GM21423 (cell line): ENCODE data around the gene OAS3.

Source experiments
- ATAC-seq: cut with Tn5 transposase; IDR thresholded peaks from one replicate; pipeline ENCODE4 v1.9.1; 2021; ENCODE audit warnings: mild to moderate bottlenecking, moderate library complexity; ENCODE audit not compliant: unreplicated experiment

The OAS3 gene

GRCh38 chr12:113014565-113014964 lies 76.3 kb downstream of the OAS3 start:
- no peak for ATAC-seq

GRCh38 chr12:113016796-113017195 lies 78.5 kb downstream of the OAS3 start:
- no peak for ATAC-seq

GRCh38 chr12:113019025-113019424 lies 80.8 kb downstream of the OAS3 start:
- ATAC-seq: no peak

GRCh38 chr12:113021500-113021899 lies 83.2 kb downstream of the OAS3 start:
- ATAC-seq: no peak
